Measurements from ENCODE around the gene AOAH. TPM values are rescaled to one million over a fixed set of nuclear protein-coding genes. Genes with fewer than 3 reads are reported as not detected.

Gene AOAH
- total RNA-seq, 2 donors from 2014 or later, result 2.5 to 7.2 TPM

DNA sequence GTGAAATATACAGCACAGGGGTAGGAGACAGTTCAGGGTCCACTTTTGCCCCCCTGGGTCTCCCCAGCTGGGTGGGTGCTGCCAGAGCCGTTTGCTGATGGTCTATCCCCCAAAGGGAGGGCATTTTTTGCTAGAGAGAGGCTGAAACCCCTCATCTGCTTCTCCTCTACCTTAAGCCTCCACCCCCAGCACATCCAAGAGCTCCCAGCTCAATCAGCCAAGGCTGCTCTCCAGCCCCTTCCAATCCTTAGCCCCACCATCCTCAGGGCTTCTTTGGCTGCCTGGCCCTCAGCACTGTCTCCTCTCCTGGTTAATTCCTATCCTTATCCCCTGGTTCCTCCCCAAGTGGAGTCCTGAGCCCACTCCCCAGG is 153.1 kb downstream of the AOAH start:
- Histone ChIP-seq H3K9me3 (no peaks in the 10 kb centered on the region), H3K27ac (no peak overlapping the region), H3K4me3 (no peak overlapping the region), H3K36me3 (no peaks in the 10 kb centered on the region), H3K27me3 (no peaks in the 10 kb centered on the region), H3K4me1 (no peaks in the 10 kb centered on the region)
- TF ChIP-seq, protein P1, sequence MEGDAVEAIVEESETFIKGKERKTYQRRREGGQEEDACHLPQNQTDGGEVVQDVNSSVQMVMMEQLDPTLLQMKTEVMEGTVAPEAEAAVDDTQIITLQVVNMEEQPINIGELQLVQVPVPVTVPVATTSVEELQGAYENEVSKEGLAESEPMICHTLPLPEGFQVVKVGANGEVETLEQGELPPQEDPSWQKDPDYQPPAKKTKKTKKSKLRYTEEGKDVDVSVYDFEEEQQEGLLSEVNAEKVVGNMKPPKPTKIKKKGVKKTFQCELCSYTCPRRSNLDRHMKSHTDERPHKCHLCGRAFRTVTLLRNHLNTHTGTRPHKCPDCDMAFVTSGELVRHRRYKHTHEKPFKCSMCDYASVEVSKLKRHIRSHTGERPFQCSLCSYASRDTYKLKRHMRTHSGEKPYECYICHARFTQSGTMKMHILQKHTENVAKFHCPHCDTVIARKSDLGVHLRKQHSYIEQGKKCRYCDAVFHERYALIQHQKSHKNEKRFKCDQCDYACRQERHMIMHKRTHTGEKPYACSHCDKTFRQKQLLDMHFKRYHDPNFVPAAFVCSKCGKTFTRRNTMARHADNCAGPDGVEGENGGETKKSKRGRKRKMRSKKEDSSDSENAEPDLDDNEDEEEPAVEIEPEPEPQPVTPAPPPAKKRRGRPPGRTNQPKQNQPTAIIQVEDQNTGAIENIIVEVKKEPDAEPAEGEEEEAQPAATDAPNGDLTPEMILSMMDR (IDR thresholded peaks at IDR 0.05), result no peak
- DNase-seq (ENCODE audit: low spot score), result no peak

- no peak overlapping the region for H3K27ac ChIP-seq
These were observed 153.6 kb downstream of the AOAH start for GRCh38 chr7:36570528-36571189.

DNA sequence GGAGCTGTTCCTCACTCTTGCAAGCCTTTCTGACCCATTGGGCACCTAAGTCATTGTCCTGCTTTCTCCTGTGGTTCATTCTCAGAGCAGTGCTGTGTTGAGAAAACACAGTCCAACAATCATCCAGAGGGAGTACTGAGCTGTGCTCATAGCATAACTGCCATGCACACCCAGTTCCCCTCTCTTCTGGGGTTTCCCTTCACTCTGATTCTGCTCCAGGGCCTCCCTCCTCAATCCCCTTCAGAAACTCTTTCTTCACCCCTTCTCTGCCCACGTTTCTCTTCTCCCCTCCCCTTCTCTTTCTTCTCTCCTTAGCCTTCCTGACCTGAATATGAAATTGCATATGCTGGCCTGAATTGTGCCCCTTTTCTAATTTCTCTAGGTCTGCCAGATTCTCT is 155.8 kb downstream of the AOAH start:
- no peaks in the 10 kb centered on the region for H3K27me3 ChIP-seq

More at GRCh38 chr7:36570528-36571189, 153.6 kb downstream of the AOAH start:
- H3K9me3 ChIP-seq, result no peaks in the 10 kb centered on the region
- TF ChIP-seq, protein P1 (IDR thresholded peaks at IDR 0.05), result no peak
- no peaks in the 10 kb centered on the region for H3K4me1 ChIP-seq
- no peak overlapping the region for H3K4me3 ChIP-seq
- DNase-seq (ENCODE audit: low spot score), result no peak
- H3K36me3 ChIP-seq, result no peaks in the 10 kb centered on the region
- no peaks in the 10 kb centered on the region for H3K27me3 ChIP-seq

DNA sequence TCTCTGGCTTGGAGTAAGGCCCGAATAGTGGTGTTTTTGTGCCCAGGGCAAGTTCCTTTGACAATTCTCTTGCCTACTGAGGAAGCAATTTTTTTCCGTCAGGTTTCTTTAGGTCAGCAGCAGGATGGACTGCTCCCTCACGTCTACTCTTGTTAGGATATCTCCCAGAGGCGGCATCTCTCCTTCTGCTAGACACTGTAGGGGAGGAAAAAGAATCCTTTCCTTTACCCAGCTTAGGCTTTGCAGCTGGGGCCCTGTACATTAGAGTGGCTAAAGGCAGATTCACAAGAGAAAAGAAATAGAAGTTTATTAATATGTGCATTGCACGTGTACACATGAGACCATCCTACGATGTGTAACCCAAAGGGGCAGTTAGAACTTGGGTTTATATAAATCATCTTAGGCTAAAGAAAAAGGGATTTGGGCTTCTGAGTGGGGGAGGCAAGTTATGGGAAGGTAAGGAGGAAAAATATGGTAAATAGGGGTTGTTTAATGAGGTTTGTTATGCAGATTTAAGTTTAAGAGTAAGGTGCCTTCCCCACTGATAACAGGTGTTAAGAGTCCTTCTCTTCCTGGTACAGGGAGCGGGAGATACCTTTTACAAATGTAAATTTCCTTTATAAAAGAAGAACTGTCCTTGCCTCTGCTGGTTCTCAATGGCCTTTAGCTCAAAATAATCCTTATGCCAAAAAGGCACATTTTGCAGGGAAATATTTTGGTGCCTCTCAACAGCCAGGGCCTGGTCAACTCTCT is 156.4 kb downstream of the AOAH start:
- H3K27me3 ChIP-seq, result no peaks in the 10 kb centered on the region
- no peak for DNase-seq (ENCODE audit: low spot score)
- TF ChIP-seq, protein P1 (IDR thresholded peaks at IDR 0.05), result no peak
- H3K4me1 ChIP-seq, result peaks cover 0 to 13% of the 10 kb centered on the region in 2 donors
- H3K27ac ChIP-seq, result no peak overlapping the region
- no peak overlapping the region for H3K4me3 ChIP-seq
- no peaks in the 10 kb centered on the region for H3K9me3 ChIP-seq
- no peaks in the 10 kb centered on the region for H3K36me3 ChIP-seq

More for the DNA sequence above, 155.8 kb downstream of the AOAH start:
- no peaks in the 10 kb centered on the region for H3K36me3 ChIP-seq
- H3K27ac ChIP-seq, result no peak overlapping the region
- TF ChIP-seq, protein P1 (IDR thresholded peaks at IDR 0.05), result no peak
- no peak for DNase-seq (ENCODE audit: low spot score)
- peaks cover 0 to 10% of the 10 kb centered on the region in 2 donors for H3K4me1 ChIP-seq
- no peaks in the 10 kb centered on the region for H3K9me3 ChIP-seq
- no peak overlapping the region for H3K4me3 ChIP-seq

GRCh38 chr7:36565792-36566356 is 158.4 kb downstream of the AOAH start:
- Histone ChIP-seq H3K4me3 (no peak overlapping the region), H3K4me1 (peaks cover 0 to 13% of the 10 kb centered on the region in 2 donors), H3K9me3 (no peaks in the 10 kb centered on the region), H3K27ac (no peak overlapping the region), H3K27me3 (no peaks in the 10 kb centered on the region), H3K36me3 (no peaks in the 10 kb centered on the region)
- DNase-seq (ENCODE audit: low spot score), result no peak
- TF ChIP-seq, protein P1 (IDR thresholded peaks at IDR 0.05), result no peak
